DND-41 (cell line): Measurements from ENCODE around the gene BPIFB4.

Experiments used
- ATAC-seq: fragments of 200-7000 bp; cut with Tn5 transposase; 3 replicates; pipeline ENCODE4 v1.9.1; 2021; ENCODE audit warnings: low read depth; ENCODE audit not compliant: insufficient read depth
- DNase-seq: peaks from one replicate; pipeline ENCODE4 v3.0.0-alpha.2; 2020
- H2AFZ ChIP-seq: 2 replicates; pipeline ENCODE4 v1.6.0; 2012; ENCODE audit warnings: low read depth, low read length
- H3K27ac ChIP-seq: 2 replicates; pipeline ENCODE4 v1.5.1; 2012; ENCODE audit warnings: low read length, inconsistent platforms
- H3K27me3 ChIP-seq: fragments of 200-600 bp; sonication (generic); 2 replicates; pipeline ENCODE4 v1.6.0; 2012; ENCODE audit warnings: low read length, mild to moderate bottlenecking, inconsistent platforms; ENCODE audit not compliant: insufficient read depth, poor library complexity
- H3K36me3 ChIP-seq: 2 replicates; pipeline ENCODE4 v1.5.1; 2012; ENCODE audit warnings: low read length, inconsistent platforms; ENCODE audit not compliant: insufficient read depth
- H3K4me1 ChIP-seq: 2 replicates; pipeline ENCODE4 v1.5.1; 2012; ENCODE audit warnings: mild to moderate bottlenecking, low read length; ENCODE audit not compliant: insufficient read depth
- H3K4me2 ChIP-seq: 2 replicates; pipeline ENCODE4 v1.6.0; 2012; ENCODE audit warnings: mild to moderate bottlenecking, moderate library complexity, low read length, inconsistent platforms; ENCODE audit not compliant: insufficient read depth
- H3K4me3 ChIP-seq, 2 experiments: fragments of 200-600 bp in 1 of 2; shearing (Covaris generic) in 1 of 2; 2 replicates each; pipeline ENCODE4 v1.5.1; 2012 to 2016; ENCODE audit warnings: inconsistent platforms in 2 of 2, low read length in 2 of 2, mild to moderate bottlenecking in 2 of 2, low read depth in 1 of 2, moderate library complexity in 1 of 2
- H3K79me2 ChIP-seq: 2 replicates; pipeline ENCODE4 v1.6.0; 2012; ENCODE audit warnings: low read length, inconsistent platforms; ENCODE audit not compliant: insufficient read depth
- H3K9ac ChIP-seq: 2 replicates; pipeline ENCODE4 v1.6.0; 2012; ENCODE audit warnings: low read depth, mild to moderate bottlenecking, inconsistent platforms, low read length, moderate library complexity
- H3K9me3 ChIP-seq: 2 replicates; pipeline ENCODE4 v1.5.1; 2012; ENCODE audit warnings: low read length, moderate library complexity, mild to moderate bottlenecking, inconsistent platforms; ENCODE audit not compliant: insufficient read depth, severe bottlenecking
- H4K20me1 ChIP-seq: 2 replicates; pipeline ENCODE4 v1.6.0; 2012; ENCODE audit warnings: low read length; ENCODE audit not compliant: insufficient read depth
- CTCF ChIP-seq: IDR thresholded peaks from 2 replicates; pipeline ENCODE4 v1.5.1; 2012; ENCODE audit warnings: borderline replicate concordance, low read length, moderate library complexity, mild to moderate bottlenecking; ENCODE audit not compliant: poor library complexity, severe bottlenecking; ENCODE audit errors: extremely low read depth
- EZH2 ChIP-seq: IDR thresholded peaks from 3 replicates; pipeline ENCODE4 v1.6.1; 2012; ENCODE audit warnings: borderline replicate concordance, low read depth, mild to moderate bottlenecking, moderate library complexity, low read length, inconsistent platforms; ENCODE audit not compliant: severe bottlenecking

Gene BPIFB4

GRCh38 chr20:33071198-33071597 is 8.2 kb upstream of the BPIFB4 start:
- Histone ChIP-seq H2AFZ (no peak overlapping the region), H3K9me3 (no peaks in the 10 kb centered on the region), H3K36me3 (no peaks in the 10 kb centered on the region), H3K4me2 (no peak overlapping the region), H3K79me2 (no peaks in the 10 kb centered on the region), H3K4me3 (no peak overlapping the region), H3K27ac (no peak overlapping the region), H4K20me1 (no peaks in the 10 kb centered on the region), H3K9ac (no peak overlapping the region), H3K4me1 (no peaks in the 10 kb centered on the region), H3K27me3 (no peaks in the 10 kb centered on the region)
- no peak for TF ChIP-seq CTCF
- TF ChIP-seq EZH2, result no peak
- ATAC-seq, result no peak
- no peak for DNase-seq

- no peak overlapping the region for H2AFZ ChIP-seq
- no peaks in the 10 kb centered on the region for H3K4me1 ChIP-seq
- H3K9me3 ChIP-seq, result no peaks in the 10 kb centered on the region
- TF ChIP-seq EZH2, result no peak
- no peak for TF ChIP-seq CTCF
- H3K4me2 ChIP-seq, result no peak overlapping the region
- ATAC-seq, result no peak
- H3K4me3 ChIP-seq, result no peak overlapping the region
- H3K9ac ChIP-seq, result no peak overlapping the region
- no peaks in the 10 kb centered on the region for H3K27me3 ChIP-seq
- H3K27ac ChIP-seq, result no peak overlapping the region
- DNase-seq, result no peak
- no peaks in the 10 kb centered on the region for H3K36me3 ChIP-seq
- no peaks in the 10 kb centered on the region for H3K79me2 ChIP-seq
- H4K20me1 ChIP-seq, result no peaks in the 10 kb centered on the region
Observed at GRCh38 chr20:33072362-33072761, 7.1 kb upstream of the BPIFB4 start.

GRCh38 chr20:33072813-33073212 is 6.6 kb upstream of the BPIFB4 start:
- Histone ChIP-seq H3K4me3 (no peak overlapping the region), H3K9ac (no peak overlapping the region), H3K79me2 (no peaks in the 10 kb centered on the region), H3K4me2 (no peak overlapping the region), H3K27ac (no peak overlapping the region), H4K20me1 (no peaks in the 10 kb centered on the region), H3K27me3 (no peaks in the 10 kb centered on the region), H3K36me3 (no peaks in the 10 kb centered on the region), H3K9me3 (no peaks in the 10 kb centered on the region), H2AFZ (no peak overlapping the region), H3K4me1 (no peaks in the 10 kb centered on the region)
- TF ChIP-seq CTCF, result no peak
- no peak for TF ChIP-seq EZH2
- ATAC-seq (no peak), DNase-seq (no peak)

GRCh38 chr20:33074675-33075074 is 4.8 kb upstream of the BPIFB4 start:
- DNase-seq (no peak), ATAC-seq (no peak)
- Histone ChIP-seq H2AFZ (no peak overlapping the region), H3K79me2 (no peaks in the 10 kb centered on the region), H3K9ac (no peak overlapping the region), H3K9me3 (no peaks in the 10 kb centered on the region), H3K4me3 (no peak overlapping the region), H3K27me3 (no peaks in the 10 kb centered on the region), H3K4me1 (no peaks in the 10 kb centered on the region), H3K4me2 (no peak overlapping the region), H4K20me1 (no peaks in the 10 kb centered on the region), H3K36me3 (no peaks in the 10 kb centered on the region), H3K27ac (no peak overlapping the region)
- TF ChIP-seq EZH2 (no peak), CTCF (no peak)
